Activated CD8-positive, alpha-beta memory T cell treated with anti-CD3 and anti-CD28 coated beads, Interleukin-2, amount 50 U/mL, for 48 hours (primary cell): ENCODE results near the gene FBXL14.
A peak's percentile ranks its signal among the peaks of the same experiment; 100 is the strongest.

ENCODE experiments used
- DNase-seq: peaks from one replicate; pipeline ENCODE4 v3.0.0-alpha.2; 2020

FBXL14 gene, protein sequence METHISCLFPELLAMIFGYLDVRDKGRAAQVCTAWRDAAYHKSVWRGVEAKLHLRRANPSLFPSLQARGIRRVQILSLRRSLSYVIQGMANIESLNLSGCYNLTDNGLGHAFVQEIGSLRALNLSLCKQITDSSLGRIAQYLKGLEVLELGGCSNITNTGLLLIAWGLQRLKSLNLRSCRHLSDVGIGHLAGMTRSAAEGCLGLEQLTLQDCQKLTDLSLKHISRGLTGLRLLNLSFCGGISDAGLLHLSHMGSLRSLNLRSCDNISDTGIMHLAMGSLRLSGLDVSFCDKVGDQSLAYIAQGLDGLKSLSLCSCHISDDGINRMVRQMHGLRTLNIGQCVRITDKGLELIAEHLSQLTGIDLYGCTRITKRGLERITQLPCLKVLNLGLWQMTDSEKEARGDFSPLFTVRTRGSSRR

DNA sequence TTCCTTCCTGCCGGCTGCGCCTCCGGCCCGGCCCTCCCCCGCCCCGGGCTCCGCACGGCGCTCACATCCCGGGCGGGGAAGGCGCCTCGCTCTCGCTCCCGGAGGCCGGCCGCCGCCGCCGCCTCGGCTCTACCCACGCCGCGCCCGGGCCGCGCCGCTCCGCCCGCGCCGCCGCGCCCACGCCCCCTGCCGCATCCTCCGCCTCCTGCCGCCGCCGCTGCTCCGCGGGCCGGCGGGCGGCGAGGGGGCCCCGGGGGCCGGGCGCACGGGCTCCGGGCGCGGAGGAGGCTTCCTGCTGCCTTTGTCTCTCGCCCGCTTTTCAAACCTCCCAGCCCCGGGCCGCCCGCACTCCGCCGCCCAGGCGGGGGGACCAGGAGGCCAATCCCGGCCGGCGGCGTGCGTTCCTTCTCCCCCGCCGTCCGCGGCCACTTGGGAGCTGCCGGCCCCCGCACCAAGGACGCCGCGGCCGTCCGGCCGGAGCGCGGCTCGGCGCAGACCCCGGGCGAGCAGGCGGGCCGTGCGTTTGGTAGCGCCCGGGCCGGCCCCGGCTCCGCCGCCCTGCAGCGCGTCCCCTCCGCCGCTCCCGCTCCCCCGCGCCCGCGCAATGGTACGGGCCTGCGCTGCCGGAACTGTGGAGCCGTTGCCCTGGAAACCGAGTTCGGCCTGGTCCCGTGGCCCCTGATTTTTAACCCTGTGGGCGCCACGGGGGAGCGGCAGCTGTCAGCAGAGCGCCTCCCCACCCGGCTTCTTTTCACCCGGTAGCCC lies at the start of gene FBXL14:
FBXL14 (minus strand) TSS at position 321 of the 765 bp plus-strand sequence. CDS start 515 bp downstream, outside the sequence.
- DNase-seq: peak; percentile 91

DNA sequence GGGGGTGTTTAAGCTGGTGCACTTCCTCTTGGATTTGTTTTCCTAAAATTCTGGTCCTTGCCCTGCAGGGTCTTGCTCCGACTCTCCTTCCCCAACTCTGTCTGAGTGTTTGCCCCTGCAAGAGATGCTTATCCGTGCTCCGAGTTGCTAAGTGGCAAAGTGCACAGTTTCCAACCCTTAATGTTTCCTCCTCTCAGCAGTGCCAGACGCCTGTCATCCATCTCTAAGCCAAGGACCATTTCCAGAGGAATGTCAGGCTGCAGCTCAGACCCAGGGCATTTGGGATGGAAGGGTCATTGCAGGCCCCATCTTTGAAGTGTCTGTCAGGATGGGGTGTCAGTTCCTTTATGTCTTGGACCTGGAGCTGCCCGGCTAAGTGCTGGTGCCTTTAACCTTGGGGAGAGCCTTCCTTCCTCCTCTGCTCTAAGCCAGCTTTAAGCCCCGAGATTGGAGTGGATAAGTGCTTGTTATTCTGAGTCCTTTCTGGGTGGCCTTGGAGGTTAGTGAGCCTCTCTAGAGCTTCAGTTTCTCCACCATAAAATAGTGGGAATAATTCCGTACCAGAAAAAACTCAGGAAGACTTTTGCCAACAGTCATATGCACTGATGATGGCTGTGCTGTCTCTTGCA lies 49.6 kb upstream of the FBXL14 start:
- DNase-seq: no peak

DNA sequence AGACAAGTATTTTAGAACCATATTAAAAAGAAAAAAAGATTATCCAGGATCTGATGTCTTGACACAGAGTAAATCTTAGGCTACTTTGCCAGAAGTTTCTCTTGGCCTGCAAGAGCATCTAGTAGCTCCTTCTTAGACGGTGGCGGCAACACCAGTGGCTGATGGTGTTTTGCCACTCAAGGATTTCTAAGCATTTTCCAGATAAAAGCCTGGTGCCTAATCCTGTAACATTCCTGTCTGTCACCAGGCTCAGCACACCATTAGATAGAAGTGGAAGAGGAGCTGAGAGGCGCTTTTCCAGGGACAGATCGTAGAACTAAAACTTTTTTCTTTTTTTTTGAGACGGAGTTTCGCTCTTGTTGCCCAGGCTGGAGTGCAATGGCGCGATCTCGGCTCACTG lies 48.7 kb upstream of the FBXL14 start:
- no peak for DNase-seq

DNA sequence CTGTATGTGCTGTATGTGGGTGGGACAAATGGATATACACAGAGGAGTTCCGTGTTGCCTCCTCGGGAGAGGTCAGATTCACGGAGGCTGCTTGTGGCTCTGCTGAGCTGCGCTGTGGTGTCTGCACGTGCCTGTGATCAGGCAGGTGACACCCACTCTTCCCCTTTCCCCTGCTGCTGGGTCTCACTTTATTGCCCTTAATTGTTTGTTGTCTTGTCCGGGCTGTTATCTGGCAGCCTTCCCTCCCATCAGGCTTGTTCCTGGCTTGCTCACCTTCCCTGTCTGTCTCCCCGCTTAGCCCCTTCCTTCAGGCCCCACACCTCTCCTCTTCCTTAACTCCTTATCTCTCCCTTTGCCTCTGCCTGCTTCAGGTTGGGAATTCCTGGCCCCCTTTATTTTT lies 48.1 kb upstream of the FBXL14 start:
- no peak for DNase-seq

DNA sequence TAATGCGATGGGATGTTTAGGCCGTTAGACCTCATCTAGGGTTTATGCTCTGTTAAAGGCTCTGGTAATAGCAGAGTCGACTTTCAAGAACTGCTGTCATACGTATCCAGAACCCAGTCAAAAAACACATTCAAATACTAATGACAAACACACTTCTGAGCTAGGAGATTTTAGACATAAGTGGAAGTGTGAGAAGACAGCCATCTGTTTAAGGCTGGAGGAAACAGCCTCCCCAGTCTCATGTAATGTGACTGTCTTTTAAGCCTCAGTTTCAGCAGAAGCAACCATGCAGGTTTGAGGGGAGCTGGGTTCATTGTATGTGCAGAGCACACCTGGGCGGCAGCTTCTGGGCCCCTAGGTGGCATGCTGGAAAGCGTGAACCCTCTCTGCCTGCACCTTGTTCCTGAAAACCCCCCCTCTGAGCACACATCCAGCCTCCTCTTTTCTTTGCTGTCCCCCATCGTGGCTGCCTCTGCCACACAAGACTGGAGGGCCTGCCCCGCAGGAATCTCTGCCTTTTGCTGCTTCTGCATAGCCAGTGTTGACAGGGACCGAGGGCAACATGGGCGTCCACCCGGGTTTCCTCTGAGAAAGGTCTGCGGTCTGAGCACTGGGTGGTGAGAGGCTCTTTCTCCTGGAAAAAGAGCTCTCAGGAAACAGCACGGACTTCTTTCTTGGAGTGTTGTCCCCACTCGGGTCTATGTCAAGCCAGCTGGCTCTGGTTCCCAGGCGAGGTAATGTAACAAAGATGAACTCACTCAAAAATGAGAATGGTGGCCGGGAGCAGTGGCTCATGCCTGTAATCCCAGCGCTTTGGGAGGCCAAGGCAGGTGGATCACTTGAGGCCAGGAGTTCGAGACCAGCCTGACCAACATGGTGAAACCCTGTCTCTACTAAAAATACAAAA lies 46.2 kb upstream of the FBXL14 start:
- no peak for DNase-seq

DNA sequence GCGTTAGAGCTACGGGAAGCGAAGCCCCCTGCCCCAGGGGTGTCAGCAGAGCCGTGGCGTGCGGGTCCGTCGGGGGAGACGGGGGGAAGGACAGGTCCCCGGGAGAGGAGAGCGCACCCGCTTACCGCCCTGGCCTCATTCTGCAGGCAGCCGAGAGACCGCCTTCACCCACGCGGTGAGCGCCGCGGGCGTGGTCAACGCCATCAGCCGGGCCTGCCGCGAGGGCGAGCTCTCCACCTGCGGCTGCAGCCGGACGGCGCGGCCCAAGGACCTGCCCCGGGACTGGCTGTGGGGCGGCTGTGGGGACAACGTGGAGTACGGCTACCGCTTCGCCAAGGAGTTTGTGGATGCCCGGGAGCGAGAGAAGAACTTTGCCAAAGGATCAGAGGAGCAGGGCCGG lies 45.2 kb upstream of the FBXL14 start:
- no peak for DNase-seq

DNA sequence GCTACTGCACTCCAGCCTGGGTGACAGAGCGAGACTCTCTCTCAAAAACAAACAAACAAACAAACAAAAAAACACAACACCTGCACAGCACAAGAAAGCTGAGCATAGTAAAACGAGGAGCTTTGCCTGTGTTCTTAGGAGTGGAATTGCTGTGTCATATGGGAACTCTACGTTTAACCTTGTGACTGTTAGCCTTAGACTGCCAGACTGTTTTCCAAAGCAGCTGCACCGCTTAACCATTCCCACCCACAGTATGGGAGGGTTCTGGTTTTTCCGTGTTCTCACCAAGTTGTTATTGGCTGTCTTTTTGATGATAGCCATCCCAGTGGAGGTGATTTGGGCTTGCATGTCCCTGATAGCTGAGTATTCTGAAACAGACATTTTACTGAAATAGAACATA lies 43.8 kb upstream of the FBXL14 start:
- no peak for DNase-seq

DNA sequence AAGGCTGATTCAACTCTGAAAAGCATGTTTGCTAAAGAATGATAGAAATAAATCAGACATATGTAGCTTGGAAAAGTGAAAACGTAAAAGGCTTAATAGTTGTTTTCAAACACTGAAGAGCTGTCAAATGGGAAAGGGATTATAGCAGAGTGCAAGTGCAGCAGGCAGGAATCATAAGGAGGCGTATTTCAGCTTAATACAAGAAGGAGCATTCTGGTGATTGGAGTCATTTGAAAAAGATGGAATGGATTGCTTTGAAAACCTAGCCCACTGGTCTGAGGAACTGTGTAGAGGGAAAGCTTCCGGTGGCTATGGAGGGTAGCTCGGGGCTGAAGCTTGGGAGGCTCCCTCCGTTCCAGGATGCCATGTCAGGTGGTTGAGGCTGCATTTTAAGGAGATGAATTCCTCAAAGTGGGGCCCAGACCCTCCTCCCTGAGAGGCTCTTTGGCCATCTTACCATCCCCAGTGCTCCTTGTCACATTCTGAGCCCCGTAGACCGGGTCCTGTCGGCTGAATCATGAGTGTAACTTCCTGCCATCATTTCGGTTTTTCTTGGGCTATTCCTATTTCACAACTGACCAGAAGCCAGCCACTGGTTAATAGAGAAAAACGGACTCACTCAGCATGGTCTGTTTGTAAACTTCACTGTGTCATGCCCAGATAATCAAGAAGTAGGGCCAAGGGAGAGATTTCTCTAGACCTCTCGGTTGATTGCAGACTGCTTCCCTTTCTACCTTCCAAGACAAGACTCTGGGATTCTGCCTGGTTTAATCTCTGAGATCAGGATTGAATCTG lies 41.1 kb upstream of the FBXL14 start:
- DNase-seq: no peak

DNA sequence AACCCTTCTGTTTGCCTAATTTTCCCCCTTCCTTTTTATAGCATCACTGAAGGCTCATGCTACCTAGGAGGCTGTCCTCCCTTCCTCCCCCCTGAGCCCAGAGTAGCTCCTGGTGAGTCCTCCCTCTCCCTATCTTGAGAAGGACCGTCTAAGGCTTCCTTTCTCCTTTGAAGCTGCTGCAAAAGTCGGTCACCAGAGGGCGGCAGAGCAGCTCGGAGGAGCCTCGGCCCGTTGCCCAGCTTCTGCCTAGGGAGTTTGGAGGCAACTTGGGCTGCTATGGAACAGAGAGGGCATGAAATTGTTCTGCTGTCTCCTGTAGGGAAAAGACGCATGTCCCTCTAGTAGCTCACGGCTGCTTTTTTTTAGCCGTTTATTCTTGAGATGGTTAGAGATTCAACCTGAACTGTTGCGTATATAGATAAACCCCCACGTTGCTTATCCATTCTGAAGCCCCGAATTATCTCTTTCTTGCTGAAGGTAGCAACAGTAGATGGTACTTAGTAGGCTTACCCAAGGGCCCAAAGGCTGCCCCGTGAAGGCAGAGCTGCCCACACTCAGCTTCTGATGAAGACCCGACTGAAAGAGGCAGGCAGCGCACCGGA lies 40.3 kb upstream of the FBXL14 start:
- DNase-seq: peak; percentile 82

DNA sequence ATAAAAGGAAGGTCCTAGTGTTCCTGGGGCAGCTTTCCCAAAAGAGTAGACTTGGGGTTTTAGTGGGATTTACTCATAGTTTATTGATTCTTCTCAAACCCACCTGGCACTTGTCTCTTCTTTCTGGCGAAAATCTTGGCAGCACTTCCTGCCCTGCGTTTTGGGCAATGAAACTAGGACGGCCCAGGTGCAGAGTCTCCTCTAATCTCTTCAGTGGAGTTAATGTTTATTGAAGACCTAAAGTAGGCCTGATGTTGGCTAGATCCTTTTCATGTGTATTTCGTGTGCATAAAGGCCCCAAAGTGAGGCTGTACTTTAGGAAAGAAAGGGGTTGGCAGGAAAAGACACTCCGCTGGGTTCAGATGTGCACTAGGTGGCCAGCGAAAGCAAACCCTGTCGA lies 39.8 kb upstream of the FBXL14 start:
- no peak for DNase-seq

DNA sequence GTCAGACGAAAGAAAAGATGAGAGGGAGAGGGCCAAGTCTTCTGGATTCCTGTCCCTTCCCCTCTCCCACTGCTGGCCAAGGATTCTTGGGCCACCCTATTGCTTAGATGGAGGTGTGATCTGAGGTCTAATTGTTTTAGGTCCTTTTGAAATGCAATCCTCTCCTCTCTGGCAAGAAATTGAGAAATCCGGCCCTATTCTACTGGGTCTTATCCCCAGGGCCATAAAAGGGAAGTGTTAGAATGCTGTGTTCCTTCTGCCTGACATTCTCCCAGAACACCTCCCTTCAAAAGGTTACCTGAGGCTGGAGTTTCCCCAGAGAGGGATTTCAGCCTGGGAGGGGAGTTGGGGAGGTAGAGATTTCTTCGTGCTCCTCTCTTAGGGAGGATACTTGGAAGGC lies 39.1 kb upstream of the FBXL14 start:
- DNase-seq: no peak

DNA sequence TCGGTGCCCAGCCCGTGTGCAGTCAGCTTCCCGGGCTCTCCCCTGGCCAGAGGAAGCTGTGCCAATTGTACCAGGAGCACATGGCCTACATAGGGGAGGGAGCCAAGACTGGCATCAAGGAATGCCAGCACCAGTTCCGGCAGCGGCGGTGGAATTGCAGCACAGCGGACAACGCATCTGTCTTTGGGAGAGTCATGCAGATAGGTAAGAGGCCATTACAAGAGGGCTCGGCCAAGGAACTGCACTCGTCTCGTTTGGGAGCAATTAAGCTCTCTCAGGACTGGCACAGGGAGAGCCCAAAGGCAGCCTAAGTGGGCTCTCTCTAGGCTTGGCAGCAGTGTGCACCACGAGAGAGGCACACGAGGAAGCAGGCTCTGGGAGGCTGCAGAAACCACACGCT lies 38.3 kb upstream of the FBXL14 start:
- no peak for DNase-seq

DNA sequence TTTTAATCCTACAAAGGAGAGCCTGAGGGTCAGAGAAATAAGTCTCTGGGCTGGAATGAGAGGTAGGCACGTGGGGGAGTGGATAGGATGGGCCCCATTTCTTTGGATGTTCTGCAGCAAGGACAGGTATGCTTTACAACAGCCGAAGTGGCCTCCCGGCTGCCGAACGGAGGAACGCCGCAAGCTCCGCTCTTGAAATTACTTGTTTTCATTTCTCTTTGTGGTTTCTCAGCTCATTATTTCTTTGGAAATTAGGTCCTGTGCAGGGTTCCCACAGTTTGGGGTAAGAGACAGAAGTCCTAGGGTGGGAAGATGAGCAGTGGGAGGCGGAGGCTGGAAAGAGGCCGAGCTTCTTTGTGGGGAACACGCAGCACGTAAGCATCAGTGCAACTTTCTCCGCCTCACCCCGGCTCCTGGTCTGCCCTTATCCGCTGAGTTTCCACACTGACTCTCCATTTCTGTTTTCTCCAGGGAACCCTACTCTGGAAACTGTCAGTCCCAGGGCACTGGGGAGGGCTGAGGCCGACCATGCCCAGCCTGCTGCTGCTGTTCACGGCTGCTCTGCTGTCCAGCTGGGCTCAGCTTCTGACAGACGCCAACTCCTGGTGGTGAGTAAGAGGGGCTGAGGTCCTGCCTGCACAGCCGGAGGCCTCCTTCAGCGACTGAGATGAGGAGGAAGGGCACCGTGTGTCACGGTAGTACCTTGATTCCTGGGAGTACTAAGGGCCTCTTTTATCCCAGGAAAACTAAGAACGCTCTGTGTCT lies 36.6 kb upstream of the FBXL14 start:
- DNase-seq: no peak

DNA sequence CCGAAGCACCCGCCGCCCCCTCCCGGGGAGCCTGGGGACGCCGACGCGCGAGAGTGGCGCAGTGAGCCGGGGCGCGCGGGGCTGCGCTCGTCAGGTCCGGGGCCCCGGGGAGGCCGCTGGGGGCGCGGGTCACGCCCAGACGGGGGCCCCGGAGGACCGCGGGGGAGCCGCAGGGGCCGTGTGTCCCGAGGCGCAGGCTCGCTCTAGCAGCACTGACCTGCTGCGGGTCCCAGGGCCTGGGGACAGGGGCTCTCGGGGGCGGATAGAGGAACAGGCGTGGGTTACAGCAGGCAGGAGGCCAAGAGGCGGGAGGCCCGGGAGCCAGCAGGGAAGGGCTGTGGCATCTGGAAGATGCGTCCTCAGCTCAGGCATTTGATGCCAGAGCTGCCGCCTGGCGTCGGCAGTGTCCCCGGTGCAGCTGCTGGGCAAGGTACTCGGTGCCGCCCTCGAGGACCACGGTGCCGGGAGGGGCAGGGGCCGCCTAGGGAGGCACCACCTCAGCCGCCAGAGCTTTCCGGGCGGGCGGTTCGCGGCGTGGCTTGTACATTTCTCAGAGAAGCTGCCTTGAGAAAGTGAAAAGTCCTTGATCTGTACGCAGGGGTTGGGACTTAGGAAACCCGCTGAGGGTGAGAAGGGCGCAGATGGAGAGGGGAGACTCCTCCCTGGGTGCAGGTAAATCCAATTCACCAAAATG lies 35.9 kb upstream of the FBXL14 start:
- peak; percentile 67 for DNase-seq

DNA sequence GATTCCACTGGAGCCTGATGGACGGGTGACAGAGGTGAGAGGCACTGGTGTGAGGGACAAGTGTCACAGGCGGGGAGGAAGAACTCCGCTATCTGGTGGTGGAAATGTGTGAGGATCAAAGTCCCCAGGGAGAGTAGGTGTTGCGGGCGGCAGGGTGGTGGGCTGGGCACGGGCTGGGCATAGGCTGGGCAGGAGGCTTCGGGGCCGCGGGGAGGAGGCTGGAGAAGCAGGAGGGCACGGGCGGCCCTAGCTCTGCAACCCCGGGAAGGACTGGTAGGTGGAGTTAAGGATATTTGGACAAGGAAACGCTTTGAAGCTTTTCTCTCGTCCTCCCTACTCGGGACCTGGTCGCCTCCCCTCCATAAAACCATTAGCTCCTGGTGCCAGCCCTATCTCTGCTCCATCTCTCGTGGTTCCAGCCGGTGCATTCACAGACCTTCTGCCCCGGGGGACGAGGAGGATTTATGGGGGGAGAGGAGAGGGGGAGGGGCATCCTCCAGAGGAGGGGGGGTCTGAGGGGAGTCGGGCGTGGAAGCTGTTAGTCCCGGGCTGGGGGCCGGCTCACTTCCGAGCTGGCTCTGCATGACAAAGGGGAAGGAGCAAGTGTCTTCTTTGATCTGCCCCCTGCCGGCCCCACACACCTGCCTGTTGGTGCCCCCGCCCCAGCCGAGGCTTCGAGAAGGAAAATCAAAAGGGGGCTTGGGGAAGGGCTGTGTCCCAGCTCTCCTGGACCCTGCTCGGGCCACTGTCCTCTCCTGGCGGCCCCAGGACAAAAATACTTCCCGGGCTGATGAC lies 35.2 kb upstream of the FBXL14 start:
- DNase-seq: no peak

DNA sequence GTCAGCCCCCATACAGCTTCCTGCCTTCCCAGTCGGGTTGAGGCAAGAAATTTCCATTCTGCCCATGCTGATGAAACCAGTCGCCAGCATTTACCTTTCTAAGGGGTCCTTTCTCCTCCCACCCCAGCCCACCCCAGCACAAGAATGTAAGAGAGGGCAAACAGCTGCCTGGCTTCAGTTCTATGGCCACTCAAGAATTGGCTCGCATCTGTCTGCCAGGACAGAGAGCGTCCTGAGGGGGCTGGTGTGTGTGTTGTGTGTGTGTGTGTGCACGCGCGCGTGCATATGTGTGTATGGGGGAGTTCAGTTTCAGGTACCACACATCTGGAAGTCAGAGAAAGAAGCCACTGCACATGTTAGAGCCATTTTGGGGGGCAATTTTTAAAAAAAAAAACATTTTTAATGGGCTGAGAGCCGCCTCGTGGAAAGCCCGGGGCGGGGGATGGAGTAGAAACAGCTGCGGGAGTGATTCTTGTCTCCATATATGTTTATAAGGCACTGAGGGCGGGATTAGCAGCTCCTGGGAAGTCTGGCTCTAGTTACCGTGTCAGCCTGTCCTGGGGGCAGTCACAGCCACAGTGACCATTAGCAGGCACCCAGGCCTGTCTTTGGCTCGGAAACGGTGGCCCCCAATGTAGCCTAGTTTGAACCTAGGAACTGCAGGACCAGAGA lies 34.4 kb upstream of the FBXL14 start, which contains the start of gene WNT5B:
WNT5B (plus strand) TSS at position 566 of the 672 bp plus-strand sequence. CDS start 2,124 bp downstream, outside the sequence.
- no peak for DNase-seq

DNA sequence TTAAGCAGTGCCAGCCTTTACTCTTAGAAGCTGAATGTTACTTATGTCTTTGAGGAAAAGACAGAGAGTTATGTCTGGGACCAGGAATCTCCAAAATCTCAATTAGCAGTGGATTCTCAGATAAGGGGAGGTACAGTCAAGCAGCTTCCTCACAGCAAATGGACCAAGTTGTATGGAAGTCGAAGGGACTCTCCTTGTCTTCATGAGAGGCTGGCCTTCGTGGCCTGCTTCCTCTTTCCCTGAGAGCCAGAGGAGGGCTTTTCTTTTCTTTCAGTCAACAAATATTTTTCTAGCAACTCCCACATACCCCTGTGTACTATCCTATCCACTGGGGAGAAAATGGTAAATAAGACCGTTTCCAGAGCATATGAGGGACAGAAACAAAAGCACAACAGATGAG lies 28.0 kb upstream of the FBXL14 start:
- no peak for DNase-seq

DNA sequence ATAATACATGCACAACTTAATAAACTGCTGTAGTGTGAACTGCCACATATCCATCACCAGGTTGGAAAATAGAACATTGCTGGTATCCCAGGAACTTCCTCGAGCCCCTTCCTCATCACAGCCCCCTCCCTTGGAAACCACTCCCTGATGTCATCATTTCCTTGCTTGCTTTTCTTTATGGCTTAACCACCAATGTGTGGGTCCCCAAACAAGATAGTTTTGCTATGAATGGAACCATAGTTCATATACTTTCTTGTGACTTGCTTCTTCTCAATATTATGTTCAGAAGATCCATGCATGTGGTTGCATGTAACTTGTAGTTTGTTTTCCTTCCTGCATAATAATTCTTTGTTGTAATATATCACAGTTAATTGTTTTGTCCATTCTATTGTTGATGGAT lies 25.7 kb upstream of the FBXL14 start:
- no peak for DNase-seq
